Activated CD4-positive, alpha-beta T cell treated with anti-CD3 and anti-CD28 coated beads, Interleukin-2, Interleukin-4, amounts not matched to agents 100 ng/mL and 50 ng/mL, durations not matched to agents 16 hours and 8 hours (primary cell): ENCODE results near the gene NCOA1.
A peak's percentile ranks its signal among the peaks of the same experiment; 100 is the strongest.
"Not testable (repeated sequence)": the region's sequence is repeated elsewhere in the genome, so short reads cannot be mapped to it uniquely, and the experiment has no call there.

Experiments
- DNase-seq: peaks from one replicate; pipeline ENCODE4 v3.0.0-alpha.2; 2020; ENCODE audit warnings: low spot score

NCOA1 gene

GRCh38 chr2:24632172-24632571, 141.1 kb downstream of the NCOA1 start:
- no peak for DNase-seq

- DNase-seq = no peak
Measured at GRCh38 chr2:24635181-24635580, 144.1 kb downstream of the NCOA1 start.

GRCh38 chr2:24638568-24638967, 147.5 kb downstream of the NCOA1 start:
- no peak for DNase-seq

- DNase-seq = no peak
Measured at GRCh38 chr2:24642351-24642750, 151.3 kb downstream of the NCOA1 start.

- no peak for DNase-seq
Measured at GRCh38 chr2:24643051-24643450, 152.0 kb downstream of the NCOA1 start.

GRCh38 chr2:24644032-24644431, 153.0 kb downstream of the NCOA1 start:
- no peak for DNase-seq

GRCh38 chr2:24650997-24651642, 160.1 kb downstream of the NCOA1 start:
- no peak for DNase-seq

GRCh38 chr2:24651643-24652003, 160.6 kb downstream of the NCOA1 start:
- no peak for DNase-seq

GRCh38 chr2:24652265-24653182, 161.5 kb downstream of the NCOA1 start:
- no peak for DNase-seq

GRCh38 chr2:24657818-24658217, 166.8 kb downstream of the NCOA1 start:
- DNase-seq = no peak

- no peak for DNase-seq
Measured at GRCh38 chr2:24658531-24659202, 167.6 kb downstream of the NCOA1 start.

- no peak for DNase-seq
Measured at GRCh38 chr2:24659862-24660261, 168.8 kb downstream of the NCOA1 start.

- DNase-seq = no peak
Measured at GRCh38 chr2:24667542-24667941, 176.5 kb downstream of the NCOA1 start.

GRCh38 chr2:24671230-24671629, 180.2 kb downstream of the NCOA1 start:
- DNase-seq = no peak

GRCh38 chr2:24672589-24672988, 181.5 kb downstream of the NCOA1 start:
- peak; percentile 9 for DNase-seq

- DNase-seq = no peak
Measured at GRCh38 chr2:24675338-24675737, 184.3 kb downstream of the NCOA1 start.

GRCh38 chr2:24676493-24676892, 185.4 kb downstream of the NCOA1 start:
- DNase-seq = no peak

GRCh38 chr2:24678066-24678465, 187.0 kb downstream of the NCOA1 start:
- DNase-seq = not testable (repeated sequence)

- DNase-seq = no peak
Measured at GRCh38 chr2:24680196-24680595, 189.1 kb downstream of the NCOA1 start.

- DNase-seq = no peak
Measured at GRCh38 chr2:24682304-24682703, 191.2 kb downstream of the NCOA1 start.

GRCh38 chr2:24683408-24683807, 192.4 kb downstream of the NCOA1 start:
- no peak for DNase-seq

GRCh38 chr2:24690524-24690923, 199.5 kb downstream of the NCOA1 start:
- DNase-seq = no peak

GRCh38 chr2:24691806-24692205, 200.8 kb downstream of the NCOA1 start:
- no peak for DNase-seq
